ENCODE data around the gene SUSD3.

SUSD3 gene

DNA sequence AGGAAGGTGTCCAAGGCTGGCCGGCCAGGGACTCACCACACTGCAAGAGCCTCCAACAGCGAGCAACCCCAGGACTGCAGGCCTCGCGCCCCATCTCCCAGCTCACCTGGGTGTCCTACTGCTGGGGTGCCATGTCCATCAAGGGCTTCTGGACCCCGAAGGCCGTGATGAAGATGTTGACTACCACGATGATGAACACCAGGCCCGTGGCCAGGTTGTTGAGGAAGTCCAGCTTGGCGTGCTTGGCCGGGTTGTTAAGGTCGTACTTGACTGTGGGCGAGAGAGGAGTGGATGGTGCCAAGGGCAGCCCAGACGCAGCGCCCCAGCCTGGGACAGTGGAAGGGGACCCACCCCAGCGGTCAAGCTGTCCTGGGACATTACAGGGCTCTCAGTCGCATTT is 66.3 kb downstream of the SUSD3 start:
- H3K4me3 ChIP-seq (ENCODE audit: severe bottlenecking), result no peak overlapping the region
- TF ChIP-seq, protein P1, sequence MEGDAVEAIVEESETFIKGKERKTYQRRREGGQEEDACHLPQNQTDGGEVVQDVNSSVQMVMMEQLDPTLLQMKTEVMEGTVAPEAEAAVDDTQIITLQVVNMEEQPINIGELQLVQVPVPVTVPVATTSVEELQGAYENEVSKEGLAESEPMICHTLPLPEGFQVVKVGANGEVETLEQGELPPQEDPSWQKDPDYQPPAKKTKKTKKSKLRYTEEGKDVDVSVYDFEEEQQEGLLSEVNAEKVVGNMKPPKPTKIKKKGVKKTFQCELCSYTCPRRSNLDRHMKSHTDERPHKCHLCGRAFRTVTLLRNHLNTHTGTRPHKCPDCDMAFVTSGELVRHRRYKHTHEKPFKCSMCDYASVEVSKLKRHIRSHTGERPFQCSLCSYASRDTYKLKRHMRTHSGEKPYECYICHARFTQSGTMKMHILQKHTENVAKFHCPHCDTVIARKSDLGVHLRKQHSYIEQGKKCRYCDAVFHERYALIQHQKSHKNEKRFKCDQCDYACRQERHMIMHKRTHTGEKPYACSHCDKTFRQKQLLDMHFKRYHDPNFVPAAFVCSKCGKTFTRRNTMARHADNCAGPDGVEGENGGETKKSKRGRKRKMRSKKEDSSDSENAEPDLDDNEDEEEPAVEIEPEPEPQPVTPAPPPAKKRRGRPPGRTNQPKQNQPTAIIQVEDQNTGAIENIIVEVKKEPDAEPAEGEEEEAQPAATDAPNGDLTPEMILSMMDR (IDR thresholded peaks at IDR 0.05; ENCODE audit: poor library complexity, severe bottlenecking), result no peak
- ATAC-seq (ENCODE audit: low read depth) (no peak), DNase-seq (ENCODE audit: low spot score) (peak; percentile 40)
- peaks cover 13% of the 10 kb centered on the region for H3K4me1 ChIP-seq (ENCODE audit: insufficient read depth, poor library complexity, severe bottlenecking)
- H3K27ac ChIP-seq (ENCODE audit: poor library complexity, severe bottlenecking), result no peak overlapping the region
- no peaks in the 10 kb centered on the region for H3K27me3 ChIP-seq (ENCODE audit: insufficient read depth, poor library complexity, severe bottlenecking)
- H3K9me3 ChIP-seq (ENCODE audit: severe bottlenecking), result no peaks in the 10 kb centered on the region
- H3K36me3 ChIP-seq (ENCODE audit: low read depth), result peaks cover 5% of the 10 kb centered on the region; the same call in 1 of the 2 replicates

DNA sequence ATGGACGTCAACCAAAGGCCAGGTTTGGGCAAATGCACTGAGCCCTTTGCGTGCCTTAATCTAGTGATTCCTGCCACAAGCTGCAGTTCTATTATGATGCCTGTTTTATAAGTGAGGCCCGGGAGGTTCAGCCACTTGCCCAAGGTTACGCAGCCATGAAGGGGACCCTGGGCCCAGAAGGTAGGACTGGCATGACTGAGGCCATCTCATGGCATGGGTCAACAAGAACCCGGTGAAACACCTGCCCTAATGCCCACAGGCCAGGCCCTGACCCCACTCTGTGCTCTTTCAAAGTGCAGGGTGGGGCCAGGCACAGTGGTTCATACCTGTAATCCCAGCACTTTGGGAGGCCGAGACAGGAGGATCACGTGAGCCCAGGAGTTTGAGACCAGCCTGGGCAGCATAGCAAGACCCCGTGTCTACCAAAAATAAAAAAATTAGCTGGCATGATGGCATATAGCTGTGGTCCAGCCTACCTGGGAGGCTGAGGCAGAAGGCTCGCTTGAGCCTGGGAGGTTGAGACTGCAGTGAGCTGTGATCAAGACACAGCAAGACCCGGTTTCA is 66.9 kb downstream of the SUSD3 start:
- peaks cover 9% of the 10 kb centered on the region for H3K4me1 ChIP-seq (ENCODE audit: insufficient read depth, poor library complexity, severe bottlenecking)
- no peak overlapping the region for H3K27ac ChIP-seq (ENCODE audit: poor library complexity, severe bottlenecking)
- ATAC-seq (ENCODE audit: low read depth) (no peak), DNase-seq (ENCODE audit: low spot score) (peak; percentile 38)
- H3K27me3 ChIP-seq (ENCODE audit: insufficient read depth, poor library complexity, severe bottlenecking), result no peaks in the 10 kb centered on the region
- H3K4me3 ChIP-seq (ENCODE audit: severe bottlenecking), result no peak overlapping the region
- TF ChIP-seq, protein P1 (IDR thresholded peaks at IDR 0.05; ENCODE audit: poor library complexity, severe bottlenecking), result no peak
- no peaks in the 10 kb centered on the region for H3K9me3 ChIP-seq (ENCODE audit: severe bottlenecking)
- peaks cover 5% of the 10 kb centered on the region; the same call in 1 of the 2 replicates for H3K36me3 ChIP-seq (ENCODE audit: low read depth)

DNA sequence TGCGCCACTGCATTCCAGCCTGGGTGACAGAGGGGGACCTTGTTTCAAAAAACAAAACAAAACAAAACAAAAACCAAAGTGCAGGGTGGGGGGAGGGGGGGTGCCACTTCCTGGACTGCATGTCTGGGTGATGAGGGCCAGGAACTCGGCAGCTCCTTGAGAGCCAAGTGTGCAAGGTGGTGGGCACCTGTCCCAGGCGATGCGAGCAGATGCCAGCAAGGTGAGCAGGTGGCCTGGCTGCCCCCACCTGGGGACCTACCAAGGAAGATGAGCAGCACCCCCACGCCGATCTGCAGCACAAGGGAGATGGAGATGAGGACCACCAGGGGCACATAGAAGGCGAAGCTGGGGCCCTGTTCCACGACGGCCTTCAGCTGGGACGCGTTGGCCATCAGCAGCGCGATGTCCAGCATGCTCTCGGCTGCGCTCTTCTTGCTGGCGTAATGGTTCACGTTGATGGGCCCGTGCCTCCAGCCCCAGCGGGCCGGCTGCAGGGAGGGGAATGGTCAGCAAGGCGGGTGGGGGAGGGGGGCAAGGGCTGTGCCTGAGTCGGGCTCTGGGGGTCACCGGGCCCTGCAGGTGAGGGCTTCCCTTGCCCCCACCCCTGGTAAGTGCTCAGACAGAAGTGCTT is 67.8 kb downstream of the SUSD3 start:
- Histone ChIP-seq H3K4me3 (ENCODE audit: severe bottlenecking) (no peak overlapping the region), H3K27ac (ENCODE audit: poor library complexity, severe bottlenecking) (no peak overlapping the region), H3K9me3 (ENCODE audit: severe bottlenecking) (no peaks in the 10 kb centered on the region), H3K27me3 (ENCODE audit: insufficient read depth, poor library complexity, severe bottlenecking) (no peaks in the 10 kb centered on the region), H3K36me3 (ENCODE audit: low read depth) (peaks cover 5% of the 10 kb centered on the region; the same call in 1 of the 2 replicates), H3K4me1 (ENCODE audit: insufficient read depth, poor library complexity, severe bottlenecking) (peaks cover 8% of the 10 kb centered on the region)
- DNase-seq (ENCODE audit: low spot score) (peak; percentile 61), ATAC-seq (ENCODE audit: low read depth) (no peak)
- TF ChIP-seq, protein P1 (IDR thresholded peaks at IDR 0.05; ENCODE audit: poor library complexity, severe bottlenecking), result no peak

DNA sequence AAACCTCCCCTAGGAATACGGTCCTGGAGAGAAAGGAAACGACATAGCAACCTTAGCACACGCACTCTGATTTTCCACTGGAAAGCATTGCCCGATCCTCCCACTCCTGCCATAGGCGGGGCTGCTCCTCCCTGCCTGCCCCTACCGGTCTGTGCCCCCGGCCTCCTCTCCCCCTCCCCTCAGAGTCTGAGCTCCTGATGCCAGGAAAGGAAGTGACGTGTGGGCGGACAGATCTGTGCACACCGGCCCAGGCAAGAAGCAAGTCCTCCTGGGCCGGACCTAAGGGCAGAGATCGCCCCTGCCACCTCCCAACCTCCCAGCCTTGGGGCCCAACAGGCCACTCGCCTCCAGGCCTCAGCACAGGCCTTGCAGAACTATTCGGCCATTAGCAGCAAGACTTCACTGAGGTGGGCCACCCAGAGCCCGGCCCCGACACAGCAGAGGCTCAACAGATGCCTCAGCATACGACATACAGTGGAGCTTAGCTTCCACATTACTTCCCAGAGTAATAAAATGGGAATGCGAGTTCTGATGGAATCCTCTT is 68.4 kb downstream of the SUSD3 start:
- ATAC-seq (ENCODE audit: low read depth) (no peak), DNase-seq (ENCODE audit: low spot score) (peak; percentile 40)
- Histone ChIP-seq H3K4me1 (ENCODE audit: insufficient read depth, poor library complexity, severe bottlenecking) (peaks cover 8% of the 10 kb centered on the region), H3K27me3 (ENCODE audit: insufficient read depth, poor library complexity, severe bottlenecking) (no peaks in the 10 kb centered on the region), H3K27ac (ENCODE audit: poor library complexity, severe bottlenecking) (no peak overlapping the region), H3K4me3 (ENCODE audit: severe bottlenecking) (no peak overlapping the region), H3K9me3 (ENCODE audit: severe bottlenecking) (no peaks in the 10 kb centered on the region), H3K36me3 (ENCODE audit: low read depth) (peaks cover 5% of the 10 kb centered on the region; the same call in 1 of the 2 replicates)
- TF ChIP-seq, protein P1 (IDR thresholded peaks at IDR 0.05; ENCODE audit: poor library complexity, severe bottlenecking), result no peak

Measured in RWPE2 (cell line).